ENCODE data around the gene SUPT16H.
"Not testable (repeated sequence)": the region's sequence is repeated elsewhere in the genome, so short reads cannot be mapped to it uniquely, and the experiment has no call there.

The SUPT16H gene

GRCh38 chr14:21383848-21384493 is at the start of gene SUPT16H:
TSS of gene SUPT16H (minus strand) at chr14:21384019. CDS start at chr14:21383927, 92 bp downstream.
- in situ Hi-C loops (cut with MboI; ENCODE audit: low sequenced_read_pairs), result no loop called here

DNA sequence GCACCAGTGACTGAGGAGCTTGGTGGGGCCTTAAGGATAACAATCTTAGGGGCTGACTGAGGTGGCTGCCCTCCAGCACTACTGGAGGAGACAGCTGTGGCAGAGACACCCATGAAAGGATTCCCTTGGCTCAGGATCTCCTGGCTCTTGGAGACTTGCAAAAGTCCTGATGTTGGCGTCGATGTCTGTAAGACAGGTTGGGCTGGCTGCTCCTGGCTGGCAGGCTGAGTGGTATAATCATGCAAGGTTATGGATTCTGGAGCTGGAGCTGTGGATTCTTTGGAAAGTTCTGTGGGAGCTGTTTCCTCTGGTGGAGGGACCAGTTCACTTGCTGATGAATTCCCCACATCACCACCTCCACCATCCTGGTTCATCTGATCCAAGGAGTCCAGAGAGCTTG is 47.3 kb upstream of the SUPT16H start:
- in situ Hi-C loops (cut with MboI; ENCODE audit: low sequenced_read_pairs), result no loop called here

GRCh38 chr14:21428930-21429329 is 45.1 kb upstream of the SUPT16H start:
- in situ Hi-C loops (cut with MboI; ENCODE audit: low sequenced_read_pairs), result no loop called here

DNA sequence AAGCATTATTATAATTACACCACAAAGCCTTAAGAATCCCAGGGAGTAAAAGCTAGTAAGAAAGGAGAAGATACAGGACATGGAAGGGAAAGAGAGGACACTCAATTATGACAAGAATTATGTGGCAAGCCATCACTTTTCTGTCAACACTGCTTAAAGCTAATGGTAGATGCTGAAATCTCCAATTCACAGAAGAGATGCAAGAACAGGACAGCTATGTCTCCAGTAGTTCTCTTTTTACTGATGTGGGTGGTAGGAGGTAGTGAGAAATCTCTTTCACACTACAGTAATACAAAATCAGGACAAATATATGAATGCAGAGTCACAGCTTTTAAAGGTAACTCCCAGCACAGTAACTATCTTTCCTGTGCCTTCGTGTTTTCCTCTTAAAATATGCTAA is 42.9 kb upstream of the SUPT16H start:
- in situ Hi-C loops (cut with MboI; ENCODE audit: low sequenced_read_pairs), result no loop called here

GRCh38 chr14:21419528-21419927 is 35.7 kb upstream of the SUPT16H start:
- in situ Hi-C loops (cut with MboI; ENCODE audit: low sequenced_read_pairs), result no loop called here

- in situ Hi-C loops (cut with MboI; ENCODE audit: low sequenced_read_pairs), result no loop called here
Observed at GRCh38 chr14:21415329-21415728, 31.5 kb upstream of the SUPT16H start.

GRCh38 chr14:21414137-21414631 is 30.4 kb upstream of the SUPT16H start:
- in situ Hi-C loops (cut with MboI; ENCODE audit: low sequenced_read_pairs), result no loop called here

DNA sequence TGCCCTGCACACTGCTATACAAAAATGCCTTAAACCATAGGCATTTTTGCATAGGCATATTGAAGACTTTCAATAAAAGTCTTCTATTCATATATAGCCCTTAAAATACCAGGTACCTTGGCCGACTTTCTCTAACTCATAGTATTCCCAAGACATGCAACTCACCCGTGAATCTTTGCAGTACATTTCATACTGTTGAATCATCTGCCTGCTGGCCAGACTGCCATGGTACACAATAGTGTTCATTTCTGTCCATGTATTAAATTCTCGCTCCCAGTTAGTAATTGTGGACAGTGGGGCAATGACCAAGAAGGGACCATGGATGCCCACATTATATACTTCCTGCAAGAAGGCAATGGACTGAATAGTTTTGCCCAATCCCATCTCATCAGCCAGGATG is 24.3 kb upstream of the SUPT16H start:
- in situ Hi-C loops (cut with MboI; ENCODE audit: low sequenced_read_pairs), result no loop called here

- in situ Hi-C loops (cut with MboI; ENCODE audit: low sequenced_read_pairs), result no loop called here
Observed at GRCh38 chr14:21406213-21406612, 22.4 kb upstream of the SUPT16H start.

GRCh38 chr14:21405097-21405496 is 21.3 kb upstream of the SUPT16H start:
- in situ Hi-C loops (cut with MboI; ENCODE audit: low sequenced_read_pairs), result no loop called here

DNA sequence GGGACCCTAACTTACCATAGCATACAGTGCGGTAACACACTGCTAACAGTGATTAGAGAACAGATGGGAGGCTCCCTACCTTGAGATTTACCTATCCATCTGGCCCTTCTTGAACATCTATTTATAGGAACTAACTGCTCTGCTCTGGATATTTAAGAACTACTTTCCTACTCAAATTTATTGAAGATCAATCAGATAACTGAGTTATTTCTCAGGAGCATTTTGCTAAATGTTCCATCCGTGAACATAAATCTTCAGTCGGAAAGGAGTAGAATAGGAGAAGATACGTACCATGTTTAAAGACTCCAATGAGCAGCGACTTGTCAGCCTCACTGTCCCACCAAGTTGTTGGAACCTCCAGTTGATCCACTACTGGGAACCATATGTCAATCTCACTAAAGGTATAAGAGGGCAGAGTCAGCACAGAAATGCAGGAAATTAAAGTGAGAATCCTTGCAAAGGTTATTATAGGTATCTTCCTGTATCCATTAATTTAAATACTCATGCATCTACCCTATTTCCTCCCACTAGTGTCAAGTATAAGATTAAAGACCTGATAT is 15.6 kb upstream of the SUPT16H start:
- in situ Hi-C loops (cut with MboI; ENCODE audit: low sequenced_read_pairs), result no loop called here

- in situ Hi-C loops (cut with MboI; ENCODE audit: low sequenced_read_pairs), result no loop called here
Observed at GRCh38 chr14:21398901-21399300, 15.1 kb upstream of the SUPT16H start.

GRCh38 chr14:21395450-21395849 is 11.6 kb upstream of the SUPT16H start:
- in situ Hi-C loops (cut with MboI; ENCODE audit: low sequenced_read_pairs), result no loop called here

DNA sequence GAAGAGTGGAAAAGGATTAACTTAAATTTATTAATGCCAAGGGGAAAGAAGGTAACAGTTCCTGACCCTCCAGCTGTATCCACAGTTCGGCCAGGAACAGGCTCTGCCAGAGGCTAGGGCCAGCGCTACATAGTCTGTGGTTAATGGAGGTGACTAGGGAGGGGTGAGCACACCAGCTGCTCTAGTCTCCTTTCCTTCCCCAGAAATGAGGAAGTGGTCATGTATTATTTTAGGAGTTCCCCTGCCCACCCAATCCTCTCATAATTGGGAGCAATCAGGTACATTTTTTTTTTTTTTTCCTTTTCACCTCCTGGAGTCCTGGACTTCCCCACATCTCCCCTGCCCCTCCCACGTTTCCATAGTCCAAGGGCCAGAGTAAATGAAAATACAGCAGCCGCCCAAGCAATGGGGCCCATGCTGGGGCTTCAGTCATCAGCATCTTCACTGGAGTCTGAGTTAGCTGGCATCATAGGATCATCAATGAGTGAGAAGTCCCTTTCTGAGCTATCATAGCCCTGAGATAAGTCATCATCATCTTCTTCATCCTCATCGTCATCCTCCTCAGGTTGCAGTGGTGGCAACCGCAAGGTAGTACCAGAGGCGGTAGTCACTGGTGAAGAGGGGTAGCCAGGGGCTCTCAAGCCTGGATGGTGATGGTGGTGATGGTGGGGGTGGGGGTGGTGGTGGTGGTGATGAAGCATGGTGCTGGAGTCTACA is 1.5 kb upstream of the SUPT16H start:
- in situ Hi-C loops (cut with MboI; ENCODE audit: low sequenced_read_pairs), result no loop called here

- in situ Hi-C loops (cut with MboI; ENCODE audit: low sequenced_read_pairs), result no loop called here
Observed at GRCh38 chr14:21384494-21384851, 654 bp upstream of the SUPT16H start.

DNA sequence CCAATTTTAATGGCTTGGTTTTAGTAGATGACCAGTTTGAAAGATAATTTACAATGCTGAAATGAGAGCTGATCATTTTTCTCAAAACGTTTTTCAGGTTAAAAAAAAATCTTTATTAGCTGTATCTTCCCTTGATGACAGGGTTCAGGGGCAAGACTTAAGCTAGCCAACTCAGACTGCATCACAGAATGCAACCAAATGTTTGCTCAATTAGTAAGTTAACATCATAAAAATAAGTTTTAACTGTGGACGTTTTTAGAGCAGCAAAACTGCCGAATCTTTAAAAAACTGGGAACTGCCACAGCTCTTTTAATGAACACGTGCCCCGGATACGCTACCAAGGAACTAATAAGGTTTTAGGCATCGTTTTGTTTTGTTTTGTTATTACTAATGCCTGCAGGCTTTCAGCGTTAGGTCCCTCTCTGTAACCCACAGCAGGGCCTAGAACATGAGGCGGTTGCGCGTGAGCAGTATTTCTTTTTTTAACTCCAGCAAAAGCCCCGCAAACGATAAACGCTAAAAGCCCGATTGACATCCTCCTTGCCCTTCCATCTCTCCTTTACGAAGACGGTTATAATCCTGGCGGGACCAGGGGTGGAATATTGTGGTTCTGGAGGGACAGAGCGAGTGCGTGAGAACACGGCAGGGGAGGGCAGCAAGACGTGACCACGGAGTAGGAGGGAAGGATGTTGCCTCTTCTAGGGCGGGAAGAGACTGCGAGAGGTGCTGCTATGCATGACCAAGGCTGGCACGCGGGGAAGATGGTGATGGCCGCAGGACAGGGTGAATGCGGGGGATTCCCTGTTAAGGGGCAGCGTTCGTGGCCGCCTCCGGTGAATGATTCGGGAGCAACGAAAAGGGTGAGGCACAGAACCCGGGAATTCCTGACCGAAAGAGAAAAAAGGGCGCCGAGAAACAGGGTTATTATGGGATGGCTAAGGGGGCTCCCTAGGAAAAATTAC is 652 bp downstream of the SUPT16H start:
- in situ Hi-C loops (cut with MboI; ENCODE audit: low sequenced_read_pairs), result no loop called here

- in situ Hi-C loops (cut with MboI; ENCODE audit: low sequenced_read_pairs), result no loop called here
Observed at GRCh38 chr14:21382095-21382494, 1.7 kb downstream of the SUPT16H start.

DNA sequence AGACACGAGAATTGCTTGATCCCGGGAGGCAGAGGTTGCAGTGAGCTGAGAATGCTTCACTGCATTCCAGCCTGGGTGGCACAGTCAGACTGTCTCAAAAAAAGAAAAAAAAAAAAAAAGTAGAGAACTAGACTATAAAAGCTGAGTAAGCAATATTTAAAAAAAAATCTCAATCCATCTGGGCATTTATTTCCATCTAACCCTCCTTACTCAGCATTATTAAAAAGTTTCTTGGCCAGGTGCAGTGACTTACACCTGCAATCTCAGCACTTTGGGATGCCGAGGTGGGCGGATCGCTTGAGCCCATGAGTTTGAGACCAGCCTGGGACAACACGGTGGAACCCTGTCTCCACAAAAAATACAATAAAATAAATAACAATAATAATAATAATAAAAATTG is 4.5 kb downstream of the SUPT16H start:
- in situ Hi-C loops (cut with MboI; ENCODE audit: low sequenced_read_pairs), result no loop called here

DNA sequence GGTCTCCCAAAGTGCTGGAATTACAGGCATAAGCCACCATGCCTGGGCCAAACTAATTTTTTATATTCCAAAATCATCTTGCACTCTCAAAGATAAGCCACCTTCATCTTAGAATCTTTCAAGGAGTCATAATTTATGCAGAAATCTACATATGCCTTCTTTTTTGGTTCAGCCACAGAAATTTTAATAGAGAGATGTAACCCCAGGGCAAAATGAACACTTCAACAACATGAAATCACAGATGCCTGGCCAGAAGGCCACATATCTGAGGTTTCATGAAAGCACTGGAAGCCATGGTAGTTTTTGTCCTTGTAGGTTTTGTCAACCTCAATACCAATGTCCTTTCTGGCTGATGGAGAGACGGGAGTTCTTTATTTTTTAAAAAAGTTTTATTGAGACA is 9.8 kb downstream of the SUPT16H start:
- in situ Hi-C loops (cut with MboI; ENCODE audit: low sequenced_read_pairs), result no loop called here

GRCh38 chr14:21372814-21373213 is 11.0 kb downstream of the SUPT16H start:
- in situ Hi-C loops (cut with MboI; ENCODE audit: low sequenced_read_pairs), result not testable (repeated sequence)

All from hTERT RPE-1 (cell line).